GM12878 (cell line): Measurements from ENCODE around the gene AP2S1. TPM values are rescaled to one million over a fixed set of nuclear protein-coding genes. Genes with fewer than 3 reads are reported as not detected.

Source experiments
- ATF7 ChIP-seq: fragments of 450-650 bp; IDR thresholded peaks from 2 replicates; pipeline ENCODE4 v1.6.1; 2016; ENCODE audit warnings: low read depth, mild to moderate bottlenecking
- CBFB ChIP-seq: IDR thresholded peaks from 2 replicates; pipeline ENCODE4 v1.6.1; 2016; ENCODE audit warnings: antibody characterized with exemption, low read depth
- CHD2 ChIP-seq: IDR thresholded peaks from 2 replicates; pipeline ENCODE4 v1.6.1; 2011; ENCODE audit warnings: low read depth, low read length, improper control_type of control experiment, borderline replicate concordance
- CREB1 ChIP-seq: IDR thresholded peaks from 2 replicates; pipeline ENCODE4 v1.6.1; 2012; ENCODE audit warnings: low read depth, mild to moderate bottlenecking, inconsistent platforms
- DPF2 ChIP-seq: fragments of 450-650 bp; IDR thresholded peaks from 2 replicates; pipeline ENCODE4 v1.6.1; 2017; ENCODE audit warnings: mild to moderate bottlenecking
- E2F8 ChIP-seq: fragments of 450-650 bp; IDR thresholded peaks from 2 replicates; pipeline ENCODE4 v1.6.1; 2018; ENCODE audit warnings: mild to moderate bottlenecking, low read depth, moderate library complexity; ENCODE audit not compliant: partially characterized antibody
- EED ChIP-seq: sonication (generic); IDR thresholded peaks from 2 replicates; pipeline ENCODE4 v1.6.1; 2016; ENCODE audit warnings: antibody characterized with exemption, low read depth
- EGR1 ChIP-seq, 2 experiments: IDR thresholded peaks; 1 replicate in 1 of 2; 2 replicates in 1 of 2; pipeline ENCODE4 v1.6.1; 2011 to 2012; ENCODE audit warnings: low read depth in 2 of 2, low read length in 2 of 2, borderline replicate concordance in 1 of 2, mild to moderate bottlenecking in 1 of 2, moderate library complexity in 1 of 2
- FOXK2 ChIP-seq: fragments of 450-650 bp; IDR thresholded peaks from 2 replicates; pipeline ENCODE4 v1.6.1; 2017; ENCODE audit warnings: mild to moderate bottlenecking, moderate library complexity
- GABPA ChIP-seq: IDR thresholded peaks from 2 replicates; pipeline ENCODE4 v1.6.1; 2014; ENCODE audit warnings: antibody characterized with exemption, low read depth, mild to moderate bottlenecking, inconsistent platforms
- JUNB ChIP-seq: IDR thresholded peaks from 2 replicates; pipeline ENCODE4 v1.6.1; 2016; ENCODE audit warnings: antibody characterized with exemption, mild to moderate bottlenecking
- MEF2B ChIP-seq: fragments of 450-650 bp; IDR thresholded peaks from 2 replicates; pipeline ENCODE4 v1.6.1; 2018; ENCODE audit warnings: mild to moderate bottlenecking, moderate library complexity; ENCODE audit not compliant: partially characterized antibody, poor library complexity, severe bottlenecking
- NR2F1 ChIP-seq: fragments of 450-650 bp; conservative IDR thresholded peaks from 2 replicates; pipeline ENCODE4 v1.6.1; 2017; ENCODE audit warnings: mild to moderate bottlenecking
- PAX8 ChIP-seq: fragments of 450-650 bp; IDR thresholded peaks from 2 replicates; pipeline ENCODE4 v1.6.1; 2017; ENCODE audit warnings: mild to moderate bottlenecking, moderate library complexity
- POLR2A ChIP-seq: IDR thresholded peaks from 2 replicates; pipeline ENCODE4 v1.6.1; 2011; ENCODE audit warnings: low read depth, mild to moderate bottlenecking, low read length
- POLR2AphosphoS5 ChIP-seq: IDR thresholded peaks from 2 replicates; pipeline ENCODE4 v1.6.1; 2011; ENCODE audit warnings: mild to moderate bottlenecking, low read length, inconsistent platforms
- RFX5 ChIP-seq: IDR thresholded peaks from 2 replicates; pipeline ENCODE4 v1.6.1; 2011; ENCODE audit warnings: low read depth, low read length, improper control_type of control experiment
- SPI1 ChIP-seq: IDR thresholded peaks from 2 replicates; pipeline ENCODE4 v1.6.1; 2011; ENCODE audit warnings: low read depth, mild to moderate bottlenecking, low read length, moderate library complexity, borderline replicate concordance; ENCODE audit not compliant: insufficient read depth
- SREBF1 ChIP-seq: IDR thresholded peaks from 2 replicates; pipeline ENCODE4 v1.6.1; 2012; ENCODE audit warnings: mild to moderate bottlenecking, low read length
- STAT1 ChIP-seq: fragments of 450-650 bp; conservative IDR thresholded peaks from 2 replicates; pipeline ENCODE4 v1.6.1; 2014; ENCODE audit warnings: antibody characterized with exemption, mild to moderate bottlenecking
- SUPT20H ChIP-seq: IDR thresholded peaks from 2 replicates; pipeline ENCODE4 v1.6.1; 2011; ENCODE audit warnings: low read depth, mild to moderate bottlenecking, low read length, moderate library complexity, borderline replicate concordance; ENCODE audit not compliant: control insufficient read depth
- TAF1 ChIP-seq: IDR thresholded peaks from 2 replicates; pipeline ENCODE4 v1.6.1; 2011; ENCODE audit warnings: mild to moderate bottlenecking, low read depth, low read length, borderline replicate concordance
- ZNF24 ChIP-seq: fragments of 450-650 bp; IDR thresholded peaks from 2 replicates; pipeline ENCODE4 v1.6.1; 2017; ENCODE audit warnings: antibody characterized with exemption, mild to moderate bottlenecking
- polyA plus RNA-seq, 11 experiments: library from polyadenylated mRNA; depleted of rRNA in 4 of 11; unstranded in 6 of 11; stranded (reverse) in 5 of 11; fragments of >200 nt; fragmentation: Nextera tagmentation in 4 of 11; fragmentation: Illumina TruSeq in 1 of 11; extraction: Ambion mirVana in 4 of 11; extraction: Trizol in 1 of 11; gene quantifications; 1 replicate in 1 of 11; 2 replicates in 10 of 11; pipeline versions ENCODE4 v1.2.1 to v1.2.3, GENCODE V29; 2011 to 2016; ENCODE audit warnings: inconsistent platforms in 2 of 11, missing spikeins in 2 of 11, low read depth in 1 of 11
- total RNA-seq, 4 experiments: library from RNA; depleted of rRNA in 3 of 4; stranded (reverse); fragments of >200 nt in 3 of 4; fragmentation: Illumina TruSeq in 1 of 4; extraction: Trizol in 1 of 4; gene quantifications; 2 replicates each; pipeline versions ENCODE4 v1.2.1 to v1.2.3, GENCODE V29; 2013 to 2021
- TF ChIP-seq, protein P1 (sequence below): fragments of 450-650 bp; formaldehyde crosslinking; IDR thresholded peaks from 2 replicates; pipeline ENCODE4 v1.4.0; 2022; ENCODE audit warnings: mild to moderate bottlenecking, moderate library complexity
- TF ChIP-seq, protein P2 (sequence below): IDR thresholded peaks from 2 replicates; pipeline ENCODE4 v1.6.1; 2011; ENCODE audit warnings: low read depth, mild to moderate bottlenecking, low read length, moderate library complexity, borderline replicate concordance; ENCODE audit errors: extremely low read depth

AP2S1 gene
- total and polyA plus RNA-seq, 10 of the 15 experiments (the other 5 are each of a cell fraction or from before 2014, with no cell fraction given), result 10.8 to 239 (median 104) TPM

GRCh38 chr19:46850228-46851203 lies at the start of gene AP2S1 (continued):
- TF ChIP-seq EGR1 (IDR thresholded peaks at IDR 0.05; ENCODE audit: borderline replicate concordance in 1 of 2, low read depth in 2 of 2, low read length in 2 of 2) (no peak), E2F8 (peak; percentile 70), ZNF24 (no peak), POLR2AphosphoS5 (peak; percentile 70; the same call in 1 of the 2 replicates), SUPT20H (no peak), ATF7 (peak; percentile 51; the same call in 1 of the 2 replicates), CBFB (peak; percentile 81), RFX5 (no peak), SPI1 (0 out of 2 replicates have a peak, but pooled peaks have one; percentile 23), TAF1 (peak; percentile 67; the same call in 1 of the 2 replicates), CHD2 (peak; percentile 97), POLR2A (peak; percentile 93), GABPA (peak; percentile 94), STAT1 (no peak; the same call in 1 of the 2 replicates), NR2F1 (no peak), SREBF1 (peak; percentile 95), PAX8 (no peak), MEF2B (peak; percentile 53), DPF2 (no peak), EED (peak; percentile 68; the same call in 1 of the 2 replicates), JUNB (peak; percentile 37; the same call in 1 of the 2 replicates), CREB1 (peak; percentile 87), FOXK2 (no peak)
- TF ChIP-seq, protein P1, sequence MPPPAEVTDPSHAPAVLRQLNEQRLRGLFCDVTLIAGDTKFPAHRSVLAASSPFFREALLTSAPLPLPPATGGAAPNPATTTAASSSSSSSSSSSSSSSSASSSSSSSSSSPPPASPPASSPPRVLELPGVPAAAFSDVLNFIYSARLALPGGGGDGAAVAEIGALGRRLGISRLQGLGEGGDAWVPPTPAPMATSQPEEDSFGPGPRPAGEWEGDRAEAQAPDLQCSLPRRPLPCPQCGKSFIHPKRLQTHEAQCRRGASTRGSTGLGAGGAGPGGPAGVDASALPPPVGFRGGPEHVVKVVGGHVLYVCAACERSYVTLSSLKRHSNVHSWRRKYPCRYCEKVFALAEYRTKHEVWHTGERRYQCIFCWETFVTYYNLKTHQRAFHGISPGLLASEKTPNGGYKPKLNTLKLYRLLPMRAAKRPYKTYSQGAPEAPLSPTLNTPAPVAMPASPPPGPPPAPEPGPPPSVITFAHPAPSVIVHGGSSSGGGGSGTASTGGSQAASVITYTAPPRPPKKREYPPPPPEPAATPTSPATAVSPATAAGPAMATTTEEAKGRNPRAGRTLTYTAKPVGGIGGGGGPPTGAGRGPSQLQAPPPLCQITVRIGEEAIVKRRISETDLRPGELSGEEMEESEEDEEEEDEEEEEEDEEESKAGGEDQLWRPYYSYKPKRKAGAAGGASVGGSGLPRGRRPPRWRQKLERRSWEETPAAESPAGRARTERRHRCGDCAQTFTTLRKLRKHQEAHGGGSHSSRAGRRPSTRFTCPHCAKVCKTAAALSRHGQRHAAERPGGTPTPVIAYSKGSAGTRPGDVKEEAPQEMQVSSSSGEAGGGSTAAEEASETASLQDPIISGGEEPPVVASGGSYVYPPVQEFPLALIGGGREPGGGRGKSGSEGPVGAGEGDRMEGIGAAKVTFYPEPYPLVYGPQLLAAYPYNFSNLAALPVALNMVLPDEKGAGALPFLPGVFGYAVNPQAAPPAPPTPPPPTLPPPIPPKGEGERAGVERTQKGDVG (CRISPR knock-in tag), result no peak
- TF ChIP-seq, protein P2, sequence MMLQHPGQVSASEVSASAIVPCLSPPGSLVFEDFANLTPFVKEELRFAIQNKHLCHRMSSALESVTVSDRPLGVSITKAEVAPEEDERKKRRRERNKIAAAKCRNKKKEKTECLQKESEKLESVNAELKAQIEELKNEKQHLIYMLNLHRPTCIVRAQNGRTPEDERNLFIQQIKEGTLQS, result peak; percentile 64; the same call in 1 of the 2 replicates
